GM21723 (cell line): Measurements from ENCODE around the gene NRDE2.
A peak's percentile ranks its signal among the peaks of the same experiment; 100 is the strongest.

Experiments
- ATAC-seq: cut with Tn5 transposase; IDR thresholded peaks from one replicate; pipeline ENCODE4 v1.9.1; 2021; ENCODE audit warnings: mild to moderate bottlenecking, moderate library complexity; ENCODE audit not compliant: unreplicated experiment

The NRDE2 gene

GRCh38 chr14:90300611-90301047, 31.1 kb downstream of the NRDE2 start:
- ATAC-seq, result no peak

- no peak for ATAC-seq
Measured at GRCh38 chr14:90299408-90299807, 32.3 kb downstream of the NRDE2 start.

- no peak for ATAC-seq
Measured at GRCh38 chr14:90297876-90298629, 33.7 kb downstream of the NRDE2 start.

- ATAC-seq, result no peak
Measured at GRCh38 chr14:90296641-90297040, 35.1 kb downstream of the NRDE2 start.

GRCh38 chr14:90295870-90296516, 35.7 kb downstream of the NRDE2 start:
- no peak for ATAC-seq

GRCh38 chr14:90294872-90295271, 36.9 kb downstream of the NRDE2 start:
- ATAC-seq, result no peak

- ATAC-seq, result no peak
Measured at GRCh38 chr14:90293766-90294730, 37.7 kb downstream of the NRDE2 start.

- ATAC-seq, result no peak
Measured at GRCh38 chr14:90291699-90292098, 40.0 kb downstream of the NRDE2 start.

- ATAC-seq, result no peak
Measured at GRCh38 chr14:90290337-90291011, 41.3 kb downstream of the NRDE2 start.

- peak; percentile 90 for ATAC-seq
Measured at GRCh38 chr14:90288651-90289355, 42.9 kb downstream of the NRDE2 start.

GRCh38 chr14:90287791-90288190, 44.0 kb downstream of the NRDE2 start:
- no peak for ATAC-seq

- ATAC-seq, result no peak
Measured at GRCh38 chr14:90281756-90282155, 50.0 kb downstream of the NRDE2 start.

GRCh38 chr14:90281261-90281660, 50.5 kb downstream of the NRDE2 start:
- no peak for ATAC-seq

GRCh38 chr14:90280096-90280495, 51.6 kb downstream of the NRDE2 start:
- no peak for ATAC-seq

- ATAC-seq, result no peak
Measured at GRCh38 chr14:90278199-90279175, 53.3 kb downstream of the NRDE2 start.

- ATAC-seq, result no peak
Measured at GRCh38 chr14:90277581-90278198, 54.1 kb downstream of the NRDE2 start.

- ATAC-seq, result no peak
Measured at GRCh38 chr14:90276646-90277367, 54.9 kb downstream of the NRDE2 start.

GRCh38 chr14:90275820-90276219, 55.9 kb downstream of the NRDE2 start:
- ATAC-seq, result no peak
